GM12878 (cell line): ENCODE results near the gene SCT.

Experiments used
- ASH2L ChIP-seq: fragments of 300-600, 200-600 bp; sonication (generic); IDR thresholded peaks from 2 replicates; pipeline ENCODE4 v1.6.1; 2017; ENCODE audit warnings: low read depth, mild to moderate bottlenecking, borderline replicate concordance
- CBFB ChIP-seq: IDR thresholded peaks from 2 replicates; pipeline ENCODE4 v1.6.1; 2016; ENCODE audit warnings: antibody characterized with exemption, low read depth
- CREM ChIP-seq: IDR thresholded peaks from 2 replicates; pipeline ENCODE4 v1.6.1; 2014; ENCODE audit warnings: antibody characterized with exemption, low read depth
- CTCF ChIP-seq, 3 experiments: IDR thresholded peaks in 2 of 3; conservative IDR thresholded peaks in 1 of 3; 2 replicates each; pipeline ENCODE4 v1.5.1; 2011; ENCODE audit warnings: low read depth in 3 of 3, low read length in 3 of 3, mild to moderate bottlenecking in 3 of 3, control low read depth in 2 of 3, moderate library complexity in 2 of 3, inconsistent platforms in 1 of 3, mixed read lengths in 1 of 3; ENCODE audit not compliant: control insufficient read depth in 2 of 3, insufficient read depth in 1 of 3; ENCODE audit errors: extremely low read depth in 1 of 3
- EZH2 ChIP-seq: IDR thresholded peaks from 2 replicates; pipeline ENCODE4 v1.6.1; 2012; ENCODE audit warnings: low read depth, mild to moderate bottlenecking, control low read depth, inconsistent platforms, low read length, borderline replicate concordance; ENCODE audit not compliant: control insufficient read depth
- HDAC6 ChIP-seq: fragments of 200-600 bp; sonication (generic); IDR thresholded peaks from one replicate; pipeline ENCODE4 v1.8.0; 2017; ENCODE audit warnings: antibody characterized with exemption; ENCODE audit not compliant: unreplicated experiment
- POLR2AphosphoS5 ChIP-seq: IDR thresholded peaks from 2 replicates; pipeline ENCODE4 v1.6.1; 2011; ENCODE audit warnings: mild to moderate bottlenecking, low read length, inconsistent platforms
- RAD51 ChIP-seq: fragments of 450-650 bp; IDR thresholded peaks from 2 replicates; pipeline ENCODE4 v1.6.1; 2016; ENCODE audit warnings: moderate library complexity, mild to moderate bottlenecking, inconsistent platforms
- RFX5 ChIP-seq: IDR thresholded peaks from 2 replicates; pipeline ENCODE4 v1.6.1; 2011; ENCODE audit warnings: low read depth, low read length, improper control_type of control experiment
- SIN3A ChIP-seq: IDR thresholded peaks from 2 replicates; pipeline ENCODE4 v1.6.1; 2012; ENCODE audit warnings: low read depth, low read length, improper control_type of control experiment
- SMARCA5 ChIP-seq: fragments of 450-650 bp; IDR thresholded peaks from 2 replicates; pipeline ENCODE4 v1.6.1; 2017; ENCODE audit warnings: mild to moderate bottlenecking
- TAF1 ChIP-seq: IDR thresholded peaks from 2 replicates; pipeline ENCODE4 v1.6.1; 2011; ENCODE audit warnings: mild to moderate bottlenecking, low read depth, low read length, borderline replicate concordance
- TCF12 ChIP-seq: IDR thresholded peaks from 2 replicates; pipeline ENCODE4 v1.6.1; 2011; ENCODE audit warnings: low read depth, mild to moderate bottlenecking, low read length
- TF ChIP-seq, protein P1 (sequence below): fragments of 450-650 bp; formaldehyde crosslinking; IDR thresholded peaks from 2 replicates; pipeline ENCODE4 v1.4.0; 2022; ENCODE audit warnings: mild to moderate bottlenecking, moderate library complexity

DNA sequence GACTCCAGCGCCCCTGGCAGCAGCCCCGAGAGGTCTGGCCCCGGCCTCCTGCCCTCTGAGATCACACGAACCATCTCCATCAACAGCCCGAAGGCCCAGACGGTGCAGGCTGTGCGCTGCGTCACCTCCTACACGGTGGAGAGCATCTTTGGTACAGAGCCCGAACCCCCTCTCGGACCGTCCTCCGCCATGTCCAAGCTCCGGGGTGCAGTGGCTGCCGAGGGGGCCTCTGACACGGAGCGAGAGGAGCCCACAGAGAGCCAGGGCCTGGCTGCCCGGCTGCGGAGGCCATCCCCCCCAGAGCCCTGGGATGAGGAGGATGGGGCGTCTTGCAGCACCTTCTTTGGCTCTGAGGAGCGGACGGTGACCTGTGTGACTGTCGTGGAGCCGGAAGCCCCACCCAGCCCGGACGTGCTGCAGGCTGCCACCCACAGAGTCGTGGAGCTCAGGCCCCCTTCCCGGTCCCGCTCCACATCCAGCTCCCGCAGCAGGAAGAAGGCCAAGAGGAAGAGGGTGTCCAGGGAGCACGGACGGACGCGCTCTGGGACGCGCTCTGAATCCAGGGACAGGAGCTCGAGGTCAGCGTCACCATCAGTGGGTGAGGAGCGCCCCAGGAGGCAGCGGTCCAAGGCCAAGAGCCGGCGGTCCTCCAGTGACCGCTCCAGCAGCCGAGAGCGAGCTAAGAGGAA lies 18.9 kb downstream of the SCT start:
- TF ChIP-seq TAF1 (no peak), CTCF (IDR thresholded peaks at IDR 0.05 in 2 of 3, conservative IDR thresholded peaks at IDR 0.05 in 1 of 3; ENCODE audit: control insufficient read depth in 2 of 3, extremely low read depth in 1 of 3, insufficient read depth in 1 of 3, low read depth in 3 of 3, low read length in 3 of 3) (no peak), ASH2L (no peak), RAD51 (no peak), CREM (no peak), POLR2AphosphoS5 (no peak), TCF12 (no peak), SIN3A (no peak), CBFB (no peak), HDAC6 (no peak), EZH2 (no peak), SMARCA5 (no peak), RFX5 (no peak)
- TF ChIP-seq, protein P1, sequence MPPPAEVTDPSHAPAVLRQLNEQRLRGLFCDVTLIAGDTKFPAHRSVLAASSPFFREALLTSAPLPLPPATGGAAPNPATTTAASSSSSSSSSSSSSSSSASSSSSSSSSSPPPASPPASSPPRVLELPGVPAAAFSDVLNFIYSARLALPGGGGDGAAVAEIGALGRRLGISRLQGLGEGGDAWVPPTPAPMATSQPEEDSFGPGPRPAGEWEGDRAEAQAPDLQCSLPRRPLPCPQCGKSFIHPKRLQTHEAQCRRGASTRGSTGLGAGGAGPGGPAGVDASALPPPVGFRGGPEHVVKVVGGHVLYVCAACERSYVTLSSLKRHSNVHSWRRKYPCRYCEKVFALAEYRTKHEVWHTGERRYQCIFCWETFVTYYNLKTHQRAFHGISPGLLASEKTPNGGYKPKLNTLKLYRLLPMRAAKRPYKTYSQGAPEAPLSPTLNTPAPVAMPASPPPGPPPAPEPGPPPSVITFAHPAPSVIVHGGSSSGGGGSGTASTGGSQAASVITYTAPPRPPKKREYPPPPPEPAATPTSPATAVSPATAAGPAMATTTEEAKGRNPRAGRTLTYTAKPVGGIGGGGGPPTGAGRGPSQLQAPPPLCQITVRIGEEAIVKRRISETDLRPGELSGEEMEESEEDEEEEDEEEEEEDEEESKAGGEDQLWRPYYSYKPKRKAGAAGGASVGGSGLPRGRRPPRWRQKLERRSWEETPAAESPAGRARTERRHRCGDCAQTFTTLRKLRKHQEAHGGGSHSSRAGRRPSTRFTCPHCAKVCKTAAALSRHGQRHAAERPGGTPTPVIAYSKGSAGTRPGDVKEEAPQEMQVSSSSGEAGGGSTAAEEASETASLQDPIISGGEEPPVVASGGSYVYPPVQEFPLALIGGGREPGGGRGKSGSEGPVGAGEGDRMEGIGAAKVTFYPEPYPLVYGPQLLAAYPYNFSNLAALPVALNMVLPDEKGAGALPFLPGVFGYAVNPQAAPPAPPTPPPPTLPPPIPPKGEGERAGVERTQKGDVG (CRISPR knock-in tag) = no peak
